H9 (cell line): Measurements from ENCODE around the gene SLC29A4. TPM values are rescaled to one million over a fixed set of nuclear protein-coding genes. Genes with fewer than 3 reads are reported as not detected.
"Not testable (repeated sequence)": the region's sequence is repeated elsewhere in the genome, so short reads cannot be mapped to it uniquely, and the experiment has no call there.

Source experiments
- DNase-seq: peaks from one replicate; pipeline ENCODE4 v3.0.0-alpha.2; 2017
- H2AFZ ChIP-seq: one replicate; pipeline ENCODE4 v1.6.1; 2013; ENCODE audit warnings: mild to moderate bottlenecking, low read length, control low read depth, moderate library complexity
- H2AK5ac ChIP-seq: 2 replicates; pipeline ENCODE4 v1.6.1; 2013; ENCODE audit warnings: low read length, control low read depth, mixed read lengths; ENCODE audit not compliant: insufficient read length
- H2BK120ac ChIP-seq: one replicate; pipeline ENCODE4 v1.6.1; 2013; ENCODE audit warnings: low read depth, mild to moderate bottlenecking, low read length, control low read depth, inconsistent platforms; ENCODE audit not compliant: poor library complexity, severe bottlenecking
- H2BK12ac ChIP-seq: 2 replicates; pipeline ENCODE4 v1.6.1; 2013; ENCODE audit warnings: low read length, control low read depth, mixed read lengths, low read depth; ENCODE audit not compliant: insufficient read length
- H2BK15ac ChIP-seq: 2 replicates; pipeline ENCODE4 v1.6.1; 2013; ENCODE audit warnings: low read depth, low read length, control low read depth
- H2BK20ac ChIP-seq: one replicate; pipeline ENCODE4 v1.6.1; 2013; ENCODE audit warnings: low read depth, mild to moderate bottlenecking, low read length, control low read depth, inconsistent platforms; ENCODE audit not compliant: poor library complexity, severe bottlenecking
- H2BK5ac ChIP-seq: 2 replicates; pipeline ENCODE4 v1.6.1; 2013; ENCODE audit warnings: low read length, control low read depth, mixed read lengths; ENCODE audit not compliant: insufficient read length
- H3K14ac ChIP-seq: 2 replicates; pipeline ENCODE4 v1.6.1; 2013; ENCODE audit warnings: low read length, control low read depth; ENCODE audit not compliant: insufficient read depth
- H3K18ac ChIP-seq: 2 replicates; pipeline ENCODE4 v1.6.1; 2013; ENCODE audit warnings: low read depth, mild to moderate bottlenecking, mixed read lengths, low read length, control low read depth; ENCODE audit not compliant: insufficient read length
- H3K23ac ChIP-seq: 2 replicates; pipeline ENCODE4 v1.6.1; 2013; ENCODE audit warnings: low read length, control low read depth, mixed read lengths, low read depth; ENCODE audit not compliant: insufficient read length
- H3K23me2 ChIP-seq: 2 replicates; pipeline ENCODE4 v1.6.1; 2013; ENCODE audit warnings: low read depth, mild to moderate bottlenecking, mixed read lengths, low read length, control low read depth; ENCODE audit not compliant: insufficient read length, poor library complexity, severe bottlenecking
- H3K27ac ChIP-seq: 2 replicates; pipeline ENCODE4 v1.5.1; 2013; ENCODE audit warnings: low read length, control low read depth, mixed read lengths, low read depth; ENCODE audit not compliant: insufficient read length
- H3K27me3 ChIP-seq: 2 replicates; pipeline ENCODE4 v1.6.1; 2013; ENCODE audit warnings: low read length, control low read depth, inconsistent platforms; ENCODE audit not compliant: insufficient read depth
- H3K4ac ChIP-seq: 2 replicates; pipeline ENCODE4 v1.6.1; 2013; ENCODE audit warnings: low read depth, mild to moderate bottlenecking, control low read depth, inconsistent platforms, low read length, moderate library complexity
- H3K4me1 ChIP-seq: 2 replicates; pipeline ENCODE4 v1.6.1; 2013; ENCODE audit warnings: low read length, control low read depth, inconsistent platforms; ENCODE audit not compliant: insufficient read depth
- H3K4me2 ChIP-seq: 2 replicates; pipeline ENCODE4 v1.6.1; 2013; ENCODE audit warnings: low read length, control low read depth, mixed read lengths; ENCODE audit not compliant: insufficient read length, insufficient read depth
- H3K56ac ChIP-seq: 2 replicates; pipeline ENCODE4 v1.6.1; 2013; ENCODE audit warnings: low read depth, mild to moderate bottlenecking, mixed read lengths, low read length, control low read depth; ENCODE audit not compliant: insufficient read length
- H3K79me1 ChIP-seq: 2 replicates; pipeline ENCODE4 v1.6.1; 2013; ENCODE audit warnings: low read depth, mild to moderate bottlenecking, moderate library complexity, low read length, control low read depth, inconsistent platforms; ENCODE audit not compliant: insufficient read depth, poor library complexity, severe bottlenecking
- H3K79me2 ChIP-seq: 2 replicates; pipeline ENCODE4 v1.6.1; 2013; ENCODE audit warnings: low read length, control low read depth, inconsistent platforms; ENCODE audit not compliant: insufficient read depth
- H3K9ac ChIP-seq: 2 replicates; pipeline ENCODE4 v1.6.1; 2013; ENCODE audit warnings: low read length, control low read depth, mixed read lengths; ENCODE audit not compliant: insufficient read length; ENCODE audit errors: extremely low read depth
- H3K9me3 ChIP-seq: one replicate; pipeline ENCODE4 v1.6.1; 2013; ENCODE audit warnings: low read depth, low read length, inconsistent platforms; ENCODE audit not compliant: control insufficient read depth
- H3T11ph ChIP-seq: one replicate; pipeline ENCODE4 v1.6.1; 2013; ENCODE audit warnings: mild to moderate bottlenecking, low read length, control low read depth, inconsistent platforms
- H4K20me1 ChIP-seq: one replicate; pipeline ENCODE4 v1.6.1; 2013; ENCODE audit not compliant: control insufficient read depth, insufficient read length, insufficient read depth
- H4K5ac ChIP-seq: 2 replicates; pipeline ENCODE4 v1.6.1; 2013; ENCODE audit warnings: low read depth, mild to moderate bottlenecking, mixed read lengths, low read length, control low read depth; ENCODE audit not compliant: insufficient read length
- H4K8ac ChIP-seq: replicated peaks from 2 replicates; pipeline ENCODE4 v1.6.1; 2013; ENCODE audit warnings: low read length, control low read depth, mixed read lengths, low read depth; ENCODE audit not compliant: insufficient read length
- H4K91ac ChIP-seq: 2 replicates; pipeline ENCODE4 v1.6.1; 2013; ENCODE audit warnings: low read depth, mild to moderate bottlenecking, moderate library complexity, mixed read lengths, low read length, control low read depth; ENCODE audit not compliant: insufficient read length
- H3K27ac Mint-ChIP-seq, 3 experiments: 2 replicates in 2 of 3; 3 replicates in 1 of 3; pipeline ENCODE4 v1.8.0; 2020 to 2021; ENCODE audit warnings: mixed read lengths in 3 of 3, mild to moderate bottlenecking in 1 of 3, moderate library complexity in 1 of 3
- H3K27me3 Mint-ChIP-seq: 2 replicates; pipeline ENCODE4 v1.8.0; 2021; ENCODE audit warnings: low read depth, mild to moderate bottlenecking, moderate library complexity, mixed read lengths
- H3K36me3 Mint-ChIP-seq, 3 experiments: 2 replicates in 2 of 3; 3 replicates in 1 of 3; pipeline ENCODE4 v1.8.0; 2020 to 2021; ENCODE audit warnings: low read depth in 3 of 3, mixed read lengths in 3 of 3; ENCODE audit not compliant: insufficient read depth in 1 of 3
- H3K4me1 Mint-ChIP-seq, 2 experiments: 2 replicates each; pipeline ENCODE4 v1.8.0; 2020; ENCODE audit warnings: mixed read lengths in 2 of 2
- H3K4me3 Mint-ChIP-seq, 2 experiments: 2 replicates in 1 of 2; 3 replicates in 1 of 2; pipeline ENCODE4 v1.8.0; 2020 to 2021; ENCODE audit warnings: mild to moderate bottlenecking in 2 of 2, mixed read lengths in 2 of 2, moderate library complexity in 1 of 2
- H3K9me3 Mint-ChIP-seq, 2 experiments: 2 replicates in 1 of 2; 3 replicates in 1 of 2; pipeline ENCODE4 v1.8.0; 2020; ENCODE audit warnings: mild to moderate bottlenecking in 2 of 2, mixed read lengths in 2 of 2, moderate library complexity in 1 of 2
- CTCF ChIP-seq: fragments of 200-600 bp; sonication (generic); conservative IDR thresholded peaks from 3 replicates; pipeline ENCODE4 v1.8.0; 2021; ENCODE audit warnings: antibody characterized with exemption, mild to moderate bottlenecking
- WGBS: extraction: QIAGEN DNeasy Blood & Tissue Kit; methylation state at CpG from one replicate; pipeline ENCODE4 v1.1.7; 2013; ENCODE audit warnings: missing lambda C conversion rate, low lambda C conversion rate, mixed read lengths; ENCODE audit not compliant: insufficient read length; ENCODE audit errors: extremely low coverage; 5-methylcytosine and 5-hydroxymethylcytosine counted together
- total RNA-seq: library from RNA; stranded (reverse); gene quantifications from 2 replicates; pipeline ENCODE4 v1.2.1, GENCODE V29; 2021

SLC29A4 gene
- total RNA-seq, 1 experiment from 2014 or later: 12.4 TPM

DNA sequence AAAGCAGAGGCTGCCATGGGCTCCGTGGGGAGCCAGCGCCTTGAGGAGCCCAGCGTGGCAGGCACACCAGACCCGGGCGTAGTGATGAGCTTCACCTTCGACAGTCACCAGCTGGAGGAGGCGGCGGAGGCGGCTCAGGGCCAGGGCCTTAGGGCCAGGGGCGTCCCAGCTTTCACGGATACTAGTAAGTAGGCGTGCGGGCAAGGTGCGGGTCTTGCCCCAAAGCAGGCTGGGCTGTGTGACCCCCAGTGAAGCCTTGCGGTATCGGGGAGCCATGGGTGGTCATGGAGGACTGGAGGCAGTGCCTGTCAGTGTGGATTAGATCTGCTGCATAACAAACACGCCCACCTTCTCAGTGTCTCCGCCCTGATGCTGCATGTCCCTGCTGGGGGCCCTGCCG is 5.1 kb downstream of the SLC29A4 start:
- no peak overlapping the region for H3K4ac ChIP-seq
- H3K79me2 ChIP-seq: no peaks in the 10 kb centered on the region
- H2BK12ac ChIP-seq: no peak overlapping the region
- no peaks in the 10 kb centered on the region for H3K9me3 ChIP-seq
- H3K4me1 ChIP-seq: no peaks in the 10 kb centered on the region
- TF ChIP-seq CTCF: no peak
- H3K23me2 ChIP-seq: no peaks in the 10 kb centered on the region
- H3K4me2 ChIP-seq: no peak overlapping the region
- H4K5ac ChIP-seq: no peak overlapping the region
- H2BK20ac ChIP-seq: no peak overlapping the region
- H3T11ph ChIP-seq: no peak overlapping the region
- H4K8ac ChIP-seq: no peak overlapping the region
- H3K9ac ChIP-seq: no peak overlapping the region
- H4K20me1 ChIP-seq: no peaks in the 10 kb centered on the region
- peaks cover 2 to 7% (median 3%) of the 10 kb centered on the region in 3 experiments; a peak in 4 of 7 replicates for H3K36me3 Mint-ChIP-seq
- H3K27ac ChIP-seq: no peak overlapping the region
- no peak overlapping the region for H2AFZ ChIP-seq
- no peaks in the 10 kb centered on the region for H3K79me1 ChIP-seq
- H3K9me3 Mint-ChIP-seq: no peaks in the 10 kb centered on the region
- H3K4me1 Mint-ChIP-seq: 0 out of 4 replicates have a peak, but pooled peaks cover 0 to 5% of the 10 kb centered on the region in 2 experiments
- H3K56ac ChIP-seq: no peak overlapping the region
- no peak overlapping the region for H3K4me3 Mint-ChIP-seq
- H2AK5ac ChIP-seq: no peak overlapping the region
- H3K18ac ChIP-seq: no peak overlapping the region
- H2BK15ac ChIP-seq: no peak overlapping the region
- peaks cover 2% of the 10 kb centered on the region; the same call in 1 of the 2 replicates for H3K27me3 ChIP-seq
- H2BK5ac ChIP-seq: no peak overlapping the region
- no peak overlapping the region for H2BK120ac ChIP-seq
- no peak for DNase-seq
- no peak overlapping the region for H3K27ac Mint-ChIP-seq
- no peak overlapping the region for H3K14ac ChIP-seq
- no peak overlapping the region for H3K23ac ChIP-seq
- H3K27me3 Mint-ChIP-seq: peaks cover 12% of the 10 kb centered on the region
- no peak overlapping the region for H4K91ac ChIP-seq
- WGBS: no CpG with 5 or more reads among the region's 19 CpGs

GRCh38 chr7:5288560-5288959 is 5.8 kb downstream of the SLC29A4 start:
- H3K4me3 Mint-ChIP-seq, H3K9ac ChIP-seq, H3K27ac ChIP-seq, H4K8ac ChIP-seq, H3T11ph ChIP-seq, H3K14ac ChIP-seq, H3K18ac ChIP-seq, H4K20me1 ChIP-seq, H3K27ac Mint-ChIP-seq, H4K5ac ChIP-seq, H3K56ac ChIP-seq, H3K79me1 ChIP-seq, H2AFZ ChIP-seq, H3K4me1 Mint-ChIP-seq, H3K4me1 ChIP-seq, H2BK12ac ChIP-seq, H3K23ac ChIP-seq, H2AK5ac ChIP-seq, H2BK20ac ChIP-seq, H3K4ac ChIP-seq, H3K9me3 Mint-ChIP-seq, H3K23me2 ChIP-seq, H2BK15ac ChIP-seq, H2BK5ac ChIP-seq, H3K4me2 ChIP-seq, H4K91ac ChIP-seq, H2BK120ac ChIP-seq, H3K9me3 ChIP-seq, H3K79me2 ChIP-seq, H3K27me3 ChIP-seq, DNase-seq: not testable (repeated sequence)
- no CpG with 5 or more reads among the region's 8 CpGs for WGBS
- Mint-ChIP-seq H3K27me3 (peaks cover 12% of the 10 kb centered on the region), H3K36me3 (peaks cover 2 to 15% (median 6%) of the 10 kb centered on the region in 3 experiments; a peak in 5 of 7 replicates)
